HepG2 (cell line): ENCODE data around the gene FARSB.

ENCODE experiments used
- IRX3 ChIP-seq: sonication (generic); formaldehyde crosslinking; IDR thresholded peaks from 2 replicates; pipeline ENCODE4 v1.8.1; 2023; ENCODE audit warnings: mild to moderate bottlenecking, low read depth, missing genetic modification reagents, borderline replicate concordance
- NR2C2 ChIP-seq: sonication (generic); formaldehyde crosslinking; IDR thresholded peaks from 2 replicates; pipeline ENCODE4 v1.4.0; 2020; ENCODE audit warnings: missing genetic modification reagents, mild to moderate bottlenecking, moderate library complexity, borderline replicate concordance
- TMF1 ChIP-seq: sonication (generic); formaldehyde crosslinking; IDR thresholded peaks from 2 replicates; pipeline ENCODE4 v1.8.1; 2022; ENCODE audit warnings: low read depth, missing genetic modification reagents
- ZNF263 ChIP-seq: sonication (generic); formaldehyde crosslinking; IDR thresholded peaks from 2 replicates; pipeline ENCODE4 v1.4.0; 2020; ENCODE audit warnings: missing genetic modification reagents
- ZSCAN31 ChIP-seq: sonication (generic); formaldehyde crosslinking; IDR thresholded peaks from 2 replicates; pipeline ENCODE4 v1.5.0; 2020; ENCODE audit warnings: low read depth, mild to moderate bottlenecking, missing genetic modification reagents
- TF ChIP-seq, protein P1 (sequence below): sonication (generic); formaldehyde crosslinking; IDR thresholded peaks from 2 replicates; pipeline ENCODE4 v1.5.0; 2020; ENCODE audit warnings: mild to moderate bottlenecking, missing genetic modification reagents, moderate library complexity
- TF ChIP-seq, protein P2 (sequence below): sonication (generic); formaldehyde crosslinking; IDR thresholded peaks from 2 replicates; pipeline ENCODE4 v1.8.1; 2023; ENCODE audit warnings: missing genetic modification reagents, inconsistent platforms, borderline replicate concordance
- TF ChIP-seq, protein P3 (sequence below): fragments of 450-650 bp; IDR thresholded peaks from 2 replicates; pipeline ENCODE4 v1.6.1; 2017

DNA sequence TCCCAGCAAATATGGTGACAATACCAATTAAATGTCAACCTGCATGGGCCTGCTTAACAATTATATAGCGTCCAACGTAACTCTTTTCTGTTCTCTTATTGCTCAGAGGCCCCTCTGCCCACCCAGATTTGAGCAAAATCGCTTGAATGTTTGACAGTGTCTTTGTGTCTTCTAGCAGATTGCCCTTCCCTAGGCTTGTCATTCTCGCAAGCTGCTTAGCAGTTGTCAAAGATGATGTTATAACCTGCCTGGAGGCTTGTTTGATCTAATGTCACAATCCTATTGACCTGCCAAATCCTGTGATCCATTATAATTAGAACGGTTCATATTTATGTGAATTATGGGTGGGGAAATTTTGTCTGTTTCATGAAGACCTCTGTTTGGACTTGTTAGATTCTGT is 108.8 kb downstream of the FARSB start:
- TF ChIP-seq, protein P1, sequence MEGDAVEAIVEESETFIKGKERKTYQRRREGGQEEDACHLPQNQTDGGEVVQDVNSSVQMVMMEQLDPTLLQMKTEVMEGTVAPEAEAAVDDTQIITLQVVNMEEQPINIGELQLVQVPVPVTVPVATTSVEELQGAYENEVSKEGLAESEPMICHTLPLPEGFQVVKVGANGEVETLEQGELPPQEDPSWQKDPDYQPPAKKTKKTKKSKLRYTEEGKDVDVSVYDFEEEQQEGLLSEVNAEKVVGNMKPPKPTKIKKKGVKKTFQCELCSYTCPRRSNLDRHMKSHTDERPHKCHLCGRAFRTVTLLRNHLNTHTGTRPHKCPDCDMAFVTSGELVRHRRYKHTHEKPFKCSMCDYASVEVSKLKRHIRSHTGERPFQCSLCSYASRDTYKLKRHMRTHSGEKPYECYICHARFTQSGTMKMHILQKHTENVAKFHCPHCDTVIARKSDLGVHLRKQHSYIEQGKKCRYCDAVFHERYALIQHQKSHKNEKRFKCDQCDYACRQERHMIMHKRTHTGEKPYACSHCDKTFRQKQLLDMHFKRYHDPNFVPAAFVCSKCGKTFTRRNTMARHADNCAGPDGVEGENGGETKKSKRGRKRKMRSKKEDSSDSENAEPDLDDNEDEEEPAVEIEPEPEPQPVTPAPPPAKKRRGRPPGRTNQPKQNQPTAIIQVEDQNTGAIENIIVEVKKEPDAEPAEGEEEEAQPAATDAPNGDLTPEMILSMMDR (CRISPR knock-in tag), result no peak
- TF ChIP-seq TMF1 (CRISPR knock-in tag), result no peak
- TF ChIP-seq IRX3 (CRISPR knock-in tag), result no peak
- no peak for TF ChIP-seq ZNF263
- no peak for TF ChIP-seq ZSCAN31 (CRISPR knock-in tag)
- TF ChIP-seq, protein P2, sequence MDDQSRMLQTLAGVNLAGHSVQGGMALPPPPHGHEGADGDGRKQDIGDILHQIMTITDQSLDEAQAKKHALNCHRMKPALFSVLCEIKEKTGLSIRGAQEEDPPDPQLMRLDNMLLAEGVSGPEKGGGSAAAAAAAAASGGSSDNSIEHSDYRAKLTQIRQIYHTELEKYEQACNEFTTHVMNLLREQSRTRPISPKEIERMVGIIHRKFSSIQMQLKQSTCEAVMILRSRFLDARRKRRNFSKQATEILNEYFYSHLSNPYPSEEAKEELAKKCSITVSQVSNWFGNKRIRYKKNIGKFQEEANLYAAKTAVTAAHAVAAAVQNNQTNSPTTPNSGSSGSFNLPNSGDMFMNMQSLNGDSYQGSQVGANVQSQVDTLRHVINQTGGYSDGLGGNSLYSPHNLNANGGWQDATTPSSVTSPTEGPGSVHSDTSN, result no peak
- TF ChIP-seq NR2C2 (CRISPR knock-in tag), result no peak
- TF ChIP-seq, protein P3, sequence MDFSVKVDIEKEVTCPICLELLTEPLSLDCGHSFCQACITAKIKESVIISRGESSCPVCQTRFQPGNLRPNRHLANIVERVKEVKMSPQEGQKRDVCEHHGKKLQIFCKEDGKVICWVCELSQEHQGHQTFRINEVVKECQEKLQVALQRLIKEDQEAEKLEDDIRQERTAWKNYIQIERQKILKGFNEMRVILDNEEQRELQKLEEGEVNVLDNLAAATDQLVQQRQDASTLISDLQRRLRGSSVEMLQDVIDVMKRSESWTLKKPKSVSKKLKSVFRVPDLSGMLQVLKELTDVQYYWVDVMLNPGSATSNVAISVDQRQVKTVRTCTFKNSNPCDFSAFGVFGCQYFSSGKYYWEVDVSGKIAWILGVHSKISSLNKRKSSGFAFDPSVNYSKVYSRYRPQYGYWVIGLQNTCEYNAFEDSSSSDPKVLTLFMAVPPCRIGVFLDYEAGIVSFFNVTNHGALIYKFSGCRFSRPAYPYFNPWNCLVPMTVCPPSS, result no peak
